Fibroblast of mammary gland (primary cell): Measurements from ENCODE around the gene GNPTG.

ENCODE experiments used
- DNase-seq: peaks from one replicate; pipeline ENCODE4 v3.0.0-alpha.2; 2010; ENCODE audit warnings: low read depth
- H3K4me3 ChIP-seq: 2 replicates; pipeline ENCODE4 v1.5.1; 2011; ENCODE audit warnings: low read depth, mild to moderate bottlenecking, low read length, moderate library complexity; ENCODE audit not compliant: control insufficient read depth
- CTCF ChIP-seq: conservative IDR thresholded peaks from 2 replicates; pipeline ENCODE4 v1.5.1; 2011; ENCODE audit warnings: low read depth, low read length, inconsistent platforms; ENCODE audit not compliant: control insufficient read depth, insufficient read depth

GNPTG gene

GRCh38 chr16:1313721-1314369 is 37.9 kb upstream of the GNPTG start:
- no peak for DNase-seq
- no peak for TF ChIP-seq CTCF
- no peak overlapping the region for H3K4me3 ChIP-seq

GRCh38 chr16:1314399-1315068 is 37.2 kb upstream of the GNPTG start:
- no peak overlapping the region for H3K4me3 ChIP-seq
- TF ChIP-seq CTCF = no peak
- no peak for DNase-seq

- H3K4me3 ChIP-seq = no peak overlapping the region
- no peak for TF ChIP-seq CTCF
- DNase-seq = no peak
These were observed 36.4 kb upstream of the GNPTG start for GRCh38 chr16:1315081-1316032.

GRCh38 chr16:1316033-1316405 is 35.7 kb upstream of the GNPTG start:
- no peak for TF ChIP-seq CTCF
- DNase-seq = no peak
- H3K4me3 ChIP-seq = no peak overlapping the region

GRCh38 chr16:1317479-1318267 is 34.1 kb upstream of the GNPTG start:
- DNase-seq = no peak
- no peak for TF ChIP-seq CTCF
- H3K4me3 ChIP-seq = no peak overlapping the region

GRCh38 chr16:1318268-1318545 is 33.5 kb upstream of the GNPTG start:
- no peak for DNase-seq
- TF ChIP-seq CTCF = no peak
- no peak overlapping the region for H3K4me3 ChIP-seq
